Ovary (tissue), 9 donors: ENCODE measurements around the gene CCT3. TPM values are rescaled to one million over a fixed set of nuclear protein-coding genes. Genes with fewer than 3 reads are reported as not detected.
A peak's percentile ranks its signal among the peaks of the same experiment; 100 is the strongest.

Experiments
- DNase-seq, 5 donors: peaks; one replicate each; pipeline ENCODE4 v3.0.0-alpha.2; 2019 to 2020
- H3K27ac ChIP-seq, 2 donors: fragments of 200-600 bp; one replicate each; pipeline versions ENCODE4 v1.5.1 to v1.8.0; 2019 to 2022
- H3K27me3 ChIP-seq: fragments of 200-600 bp; one replicate; pipeline ENCODE4 v1.8.0; 2022
- H3K36me3 ChIP-seq: fragments of 200-600 bp; sonication (generic); one replicate; pipeline ENCODE4 v1.5.1; 2019
- H3K4me1 ChIP-seq: one replicate; pipeline ENCODE4 v1.8.1; 2013; ENCODE audit warnings: mild to moderate bottlenecking, moderate library complexity; ENCODE audit not compliant: insufficient read depth
- H3K4me3 ChIP-seq: fragments of 200-600 bp; sonication (generic); one replicate; pipeline ENCODE4 v1.5.1; 2017
- H3K9me3 ChIP-seq, 2 donors: fragments of 200-600 bp in 1 of 2; sonication (generic) in 1 of 2; one replicate each; pipeline versions ENCODE4 v1.5.1 to v1.8.1; 2013 to 2019; ENCODE audit warnings: mild to moderate bottlenecking in 1 of 2, moderate library complexity in 1 of 2
- CTCF ChIP-seq, 3 donors: fragments of 450-650 bp in 2 of 3; fragments of 200-600 bp in 1 of 3; IDR thresholded peaks; one replicate each; pipeline versions ENCODE4 v1.5.1 to v1.8.0; 2016 to 2022; ENCODE audit warnings: antibody characterized with exemption in 3 of 3, mild to moderate bottlenecking in 1 of 3
- EP300 ChIP-seq: sonication (generic); formaldehyde crosslinking; IDR thresholded peaks from one replicate; pipeline ENCODE4 v1.6.1; 2017; ENCODE audit warnings: antibody characterized with exemption
- POLR2A ChIP-seq: fragments of 450-650 bp; IDR thresholded peaks from one replicate; pipeline ENCODE4 v1.6.1; 2017; ENCODE audit warnings: antibody characterized with exemption, mild to moderate bottlenecking, moderate library complexity
- WGBS, 3 donors: extraction: QIAGEN DNeasy Blood & Tissue Kit in 1 of 3; methylation state at CpG; one replicate each; pipeline versions ENCODE4 v1.1.5 to v1.1.7; 2013 to 2017; 5-methylcytosine and 5-hydroxymethylcytosine counted together
- intact Hi-C, 4 donors: fragments of 100-400 bp; cut with DNase I; formaldehyde crosslinking; loops; one replicate each; pipeline versions ENCODE4 v1.11.0 to v1.15.1; 2022 to 2023
- polyA plus RNA-seq, 2 donors: library from polyadenylated mRNA; stranded (reverse); fragments of 200-250 nt in 1 of 2; fragments of 350-450 nt in 1 of 2; fragmentation: Illumina TruSeq in 1 of 2; extraction: RNeasy Lipid Tissue Mini Kit (QIAGEN cat#74804) in 1 of 2; gene quantifications; one replicate each; pipeline ENCODE4 v1.2.3, GENCODE V29; 2013 to 2014
- total RNA-seq, 7 donors: library from RNA; depleted of rRNA in 2 of 7; stranded (reverse); fragments of >200 nt in 2 of 7; fragmentation: NEBNext Ultra II Directional in 3 of 7; extraction: Animal tissue kit (Norgen Biotek cat#: 25700) in 3 of 7; gene quantifications; one replicate each; pipeline versions ENCODE4 v1.1.0 to v1.2.4, GENCODE V29; 2016 to 2023
- donor health status: DM: no; HTN: no; CAD: no; lungs with moderate emphysema.
- donor health status: DM: no; HTN: no; CAD: no.
- donor health status: Bipolar disorder and iron deficiency.
- donor health status: DM: yes; HTN: yes; CAD: no.
- donor health status: DM: no; HTN: no; CAD: no.
- donor health status: DM: yes; HTN: yes; CAD: no.

CCT3 gene
- total and polyA plus RNA-seq, 9 donors: 119 to 230 (median 175) TPM

GRCh38 chr1:156319664-156320063 lies 18.4 kb downstream of the CCT3 start:
- TF ChIP-seq CTCF (IDR thresholded peaks at IDR 0.05) (peak in 1 of 3 donors; percentile 13), POLR2A (no peak), EP300 (no peak)
- 68 to 82% (median 79%) methylated on average over 1 of the region's 1 CpG for WGBS, 3 donors
- no peak for DNase-seq
- H3K9me3 ChIP-seq: no peaks in the 10 kb centered on the region
- no peak overlapping the region for H3K4me3 ChIP-seq
- H3K4me1 ChIP-seq: no peaks in the 10 kb centered on the region
- intact Hi-C loops: loop anchor here in 1 of 4 donors (5.0 kb wide), 1 partner anchor 172 kb away; no protein-coding TSS in a partner anchor
- H3K36me3 ChIP-seq: no peaks in the 10 kb centered on the region
- H3K27ac ChIP-seq: no peak overlapping the region
- H3K27me3 ChIP-seq: no peaks in the 10 kb centered on the region

GRCh38 chr1:156316909-156317308 lies 21.2 kb downstream of the CCT3 start:
- Histone ChIP-seq H3K9me3 (no peaks in the 10 kb centered on the region), H3K27me3 (no peaks in the 10 kb centered on the region), H3K4me3 (no peak overlapping the region), H3K36me3 (no peaks in the 10 kb centered on the region), H3K27ac (no peak overlapping the region), H3K4me1 (no peaks in the 10 kb centered on the region)
- intact Hi-C loops: loop anchor here in 1 of 4 donors (5.0 kb wide), 1 partner anchor 170 kb away; no protein-coding TSS in a partner anchor
- 88 to 93% (median 92%) methylated on average over 7 of the region's 7 CpGs for WGBS, 3 donors
- TF ChIP-seq EP300: no peak
- no peak for TF ChIP-seq POLR2A
- no peak for TF ChIP-seq CTCF (IDR thresholded peaks at IDR 0.05)
- no peak for DNase-seq

- H3K4me1 ChIP-seq: no peaks in the 10 kb centered on the region
- H3K9me3 ChIP-seq: no peaks in the 10 kb centered on the region
- intact Hi-C loops: no loop called here
- no peak for TF ChIP-seq POLR2A
- no peak for TF ChIP-seq CTCF (IDR thresholded peaks at IDR 0.05)
- TF ChIP-seq EP300: no peak
- no peaks in the 10 kb centered on the region for H3K36me3 ChIP-seq
- H3K27ac ChIP-seq: no peak overlapping the region
- 83 to 89% (median 84%) methylated on average over 6 of the region's 6 CpGs for WGBS, 3 donors
- no peak for DNase-seq
- H3K27me3 ChIP-seq: no peaks in the 10 kb centered on the region
- no peak overlapping the region for H3K4me3 ChIP-seq
These were observed 27.1 kb downstream of the CCT3 start for GRCh38 chr1:156310962-156311361.

- intact Hi-C loops: no loop called here
- H3K4me1 ChIP-seq: no peaks in the 10 kb centered on the region
- no peaks in the 10 kb centered on the region for H3K9me3 ChIP-seq
- no peak for DNase-seq
- TF ChIP-seq CTCF (IDR thresholded peaks at IDR 0.05) (no peak), EP300 (no peak), POLR2A (no peak)
- H3K27me3 ChIP-seq: no peaks in the 10 kb centered on the region
- no peak overlapping the region for H3K4me3 ChIP-seq
- no peaks in the 10 kb centered on the region for H3K36me3 ChIP-seq
- no peak overlapping the region for H3K27ac ChIP-seq
These were observed 30.0 kb downstream of the CCT3 start for GRCh38 chr1:156308078-156308477.
